ENCODE results near the gene TPD52L2.
A peak's percentile ranks its signal among the peaks of the same experiment; 100 is the strongest.
"Not testable (repeated sequence)": the region's sequence is repeated elsewhere in the genome, so short reads cannot be mapped to it uniquely, and the experiment has no call there.

The TPD52L2 gene

GRCh38 chr20:63878899-63879663 lies 14.0 kb downstream of the TPD52L2 start:
- DNase-seq (ENCODE audit: low read depth in 3 of 3): no peak

GRCh38 chr20:63880901-63881300 lies 15.8 kb downstream of the TPD52L2 start:
- DNase-seq (ENCODE audit: low read depth in 3 of 3): not testable (repeated sequence)

- DNase-seq (ENCODE audit: low read depth in 3 of 3): no peak
These were observed 16.6 kb downstream of the TPD52L2 start for GRCh38 chr20:63881451-63882226.

- no peak for DNase-seq (ENCODE audit: low read depth in 3 of 3)
These were observed 17.5 kb downstream of the TPD52L2 start for GRCh38 chr20:63882257-63883200.

GRCh38 chr20:63883201-63883593 lies 18.1 kb downstream of the TPD52L2 start:
- no peak for DNase-seq (ENCODE audit: low read depth in 3 of 3)

GRCh38 chr20:63884506-63885263 lies 19.6 kb downstream of the TPD52L2 start:
- DNase-seq (ENCODE audit: low read depth in 3 of 3): no peak

GRCh38 chr20:63885264-63886053 lies 20.4 kb downstream of the TPD52L2 start:
- DNase-seq (ENCODE audit: low read depth in 3 of 3): no peak

GRCh38 chr20:63886054-63886419 lies 21.0 kb downstream of the TPD52L2 start:
- DNase-seq (ENCODE audit: low read depth in 3 of 3): no peak

- no peak for DNase-seq (ENCODE audit: low read depth in 3 of 3)
These were observed 21.9 kb downstream of the TPD52L2 start for GRCh38 chr20:63886921-63887320.

GRCh38 chr20:63889241-63890200 lies 24.5 kb downstream of the TPD52L2 start:
- DNase-seq (ENCODE audit: low read depth in 3 of 3): no peak

GRCh38 chr20:63890201-63890576 lies 25.1 kb downstream of the TPD52L2 start:
- no peak for DNase-seq (ENCODE audit: low read depth in 3 of 3)

GRCh38 chr20:63890616-63891015 lies 25.5 kb downstream of the TPD52L2 start:
- no peak for DNase-seq (ENCODE audit: low read depth in 3 of 3)

GRCh38 chr20:63891061-63892002 lies 26.3 kb downstream of the TPD52L2 start:
- no peak for DNase-seq (ENCODE audit: low read depth in 3 of 3)

GRCh38 chr20:63892402-63892801 lies 27.3 kb downstream of the TPD52L2 start:
- DNase-seq (ENCODE audit: low read depth in 3 of 3): no peak

- no peak for DNase-seq (ENCODE audit: low read depth in 3 of 3)
These were observed 28.9 kb downstream of the TPD52L2 start for GRCh38 chr20:63893999-63894357.

- peak; percentile 94 to 95 (median 94) for DNase-seq (ENCODE audit: low read depth in 3 of 3)
These were observed 29.5 kb downstream of the TPD52L2 start, which contains the start of gene DNAJC5 for GRCh38 chr20:63894358-63895201. Gene DNAJC5, plus strand, starts transcription at chr20:63895126. Its CDS starts 33,220 bp downstream, at chr20:63928346.
